ENCODE results near the gene LBX1. TPM values are rescaled to one million over a fixed set of nuclear protein-coding genes. Genes with fewer than 3 reads are reported as not detected.

LBX1 gene
- total RNA-seq, 1 experiment from 2014 or later: 0.15 TPM

DNA sequence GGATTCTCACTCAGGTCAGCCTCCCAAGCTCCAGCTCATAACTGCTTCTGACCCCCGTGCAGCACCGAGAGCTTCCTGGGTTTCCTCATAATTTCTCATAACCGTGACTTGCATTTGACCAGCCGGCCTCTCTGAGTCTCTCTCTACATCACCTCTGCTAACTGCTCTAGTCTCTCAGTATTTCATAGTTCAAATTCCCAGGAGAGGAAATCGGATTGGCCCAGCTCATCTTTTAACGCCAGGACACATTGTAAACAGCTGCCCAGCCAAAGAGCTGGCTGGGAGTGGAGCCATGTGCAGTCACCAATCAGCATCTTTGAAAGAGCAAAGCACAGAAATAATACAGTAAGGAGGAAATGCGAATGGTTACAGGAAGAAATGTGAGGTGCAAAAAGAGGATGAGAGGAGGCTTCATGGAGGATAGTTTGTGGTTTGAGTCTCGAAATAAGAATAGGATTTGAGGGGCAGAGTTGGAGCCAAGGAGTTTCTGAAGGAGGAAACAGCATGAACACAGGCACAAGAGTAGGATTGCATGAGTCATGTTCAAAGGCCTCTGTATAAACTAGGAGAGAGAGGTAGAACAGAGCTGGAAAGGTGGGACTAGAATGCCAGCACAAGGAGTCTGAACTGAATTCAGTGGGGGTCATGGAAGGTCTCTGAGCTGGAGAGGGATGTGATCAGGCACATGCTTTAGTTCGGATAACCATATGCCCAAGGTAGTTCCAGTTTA lies 15.2 kb upstream of the LBX1 start:
- ChIA-PET POLR2A (no interaction called here), CTCF (interaction anchor here (0.6 kb wide), 1 partner anchor 1205 kb away, joined by 10 read pairs; no protein-coding TSS in a partner anchor)
- DNase-seq (ENCODE audit: low read depth, low spot score): no peak
- ATAC-seq: no peak
- Histone ChIP-seq H3K4me3 (ENCODE audit: low read depth in 2 of 2, low read length in 2 of 2) (no peak overlapping the region), H3K27ac (ENCODE audit: low read length) (no peak overlapping the region), H3K36me3 (ENCODE audit: control insufficient read depth, insufficient read depth, low read length) (no peaks in the 10 kb centered on the region), H3K9me3 (ENCODE audit: control insufficient read depth, insufficient read depth, low read depth, low read length) (no peaks in the 10 kb centered on the region), H3K27me3 (ENCODE audit: control insufficient read depth, insufficient read depth, low read length) (peaks cover 12% of the 10 kb centered on the region), H3K4me1 (ENCODE audit: control insufficient read depth, insufficient read depth, low read length) (no peaks in the 10 kb centered on the region)
- TF ChIP-seq, protein P1, sequence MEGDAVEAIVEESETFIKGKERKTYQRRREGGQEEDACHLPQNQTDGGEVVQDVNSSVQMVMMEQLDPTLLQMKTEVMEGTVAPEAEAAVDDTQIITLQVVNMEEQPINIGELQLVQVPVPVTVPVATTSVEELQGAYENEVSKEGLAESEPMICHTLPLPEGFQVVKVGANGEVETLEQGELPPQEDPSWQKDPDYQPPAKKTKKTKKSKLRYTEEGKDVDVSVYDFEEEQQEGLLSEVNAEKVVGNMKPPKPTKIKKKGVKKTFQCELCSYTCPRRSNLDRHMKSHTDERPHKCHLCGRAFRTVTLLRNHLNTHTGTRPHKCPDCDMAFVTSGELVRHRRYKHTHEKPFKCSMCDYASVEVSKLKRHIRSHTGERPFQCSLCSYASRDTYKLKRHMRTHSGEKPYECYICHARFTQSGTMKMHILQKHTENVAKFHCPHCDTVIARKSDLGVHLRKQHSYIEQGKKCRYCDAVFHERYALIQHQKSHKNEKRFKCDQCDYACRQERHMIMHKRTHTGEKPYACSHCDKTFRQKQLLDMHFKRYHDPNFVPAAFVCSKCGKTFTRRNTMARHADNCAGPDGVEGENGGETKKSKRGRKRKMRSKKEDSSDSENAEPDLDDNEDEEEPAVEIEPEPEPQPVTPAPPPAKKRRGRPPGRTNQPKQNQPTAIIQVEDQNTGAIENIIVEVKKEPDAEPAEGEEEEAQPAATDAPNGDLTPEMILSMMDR (IDR thresholded peaks at IDR 0.05): no peak
- no peak for TF ChIP-seq POLR2AphosphoS5 (IDR thresholded peaks at IDR 0.05; ENCODE audit: low read depth, low read length)
- TF ChIP-seq TCF7L2 (IDR thresholded peaks at IDR 0.05; ENCODE audit: low read depth, low read length): no peak
- no peak for TF ChIP-seq SIN3A (IDR thresholded peaks at IDR 0.05; ENCODE audit: borderline replicate concordance, insufficient read depth, low read depth, low read length)
- TF ChIP-seq, protein P2, sequence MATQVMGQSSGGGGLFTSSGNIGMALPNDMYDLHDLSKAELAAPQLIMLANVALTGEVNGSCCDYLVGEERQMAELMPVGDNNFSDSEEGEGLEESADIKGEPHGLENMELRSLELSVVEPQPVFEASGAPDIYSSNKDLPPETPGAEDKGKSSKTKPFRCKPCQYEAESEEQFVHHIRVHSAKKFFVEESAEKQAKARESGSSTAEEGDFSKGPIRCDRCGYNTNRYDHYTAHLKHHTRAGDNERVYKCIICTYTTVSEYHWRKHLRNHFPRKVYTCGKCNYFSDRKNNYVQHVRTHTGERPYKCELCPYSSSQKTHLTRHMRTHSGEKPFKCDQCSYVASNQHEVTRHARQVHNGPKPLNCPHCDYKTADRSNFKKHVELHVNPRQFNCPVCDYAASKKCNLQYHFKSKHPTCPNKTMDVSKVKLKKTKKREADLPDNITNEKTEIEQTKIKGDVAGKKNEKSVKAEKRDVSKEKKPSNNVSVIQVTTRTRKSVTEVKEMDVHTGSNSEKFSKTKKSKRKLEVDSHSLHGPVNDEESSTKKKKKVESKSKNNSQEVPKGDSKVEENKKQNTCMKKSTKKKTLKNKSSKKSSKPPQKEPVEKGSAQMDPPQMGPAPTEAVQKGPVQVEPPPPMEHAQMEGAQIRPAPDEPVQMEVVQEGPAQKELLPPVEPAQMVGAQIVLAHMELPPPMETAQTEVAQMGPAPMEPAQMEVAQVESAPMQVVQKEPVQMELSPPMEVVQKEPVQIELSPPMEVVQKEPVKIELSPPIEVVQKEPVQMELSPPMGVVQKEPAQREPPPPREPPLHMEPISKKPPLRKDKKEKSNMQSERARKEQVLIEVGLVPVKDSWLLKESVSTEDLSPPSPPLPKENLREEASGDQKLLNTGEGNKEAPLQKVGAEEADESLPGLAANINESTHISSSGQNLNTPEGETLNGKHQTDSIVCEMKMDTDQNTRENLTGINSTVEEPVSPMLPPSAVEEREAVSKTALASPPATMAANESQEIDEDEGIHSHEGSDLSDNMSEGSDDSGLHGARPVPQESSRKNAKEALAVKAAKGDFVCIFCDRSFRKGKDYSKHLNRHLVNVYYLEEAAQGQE (IDR thresholded peaks at IDR 0.05; ENCODE audit: insufficient read depth in 1 of 2, low read depth in 2 of 2, low read length in 1 of 2): no peak
- in situ Hi-C loops (cut with HindIII; ENCODE audit: low pct_unique_long_range_greater_than_20kb, low sequenced_read_pairs): no loop called here
- no TSS peak for BruUV-seq (replicated peaks)
- intact Hi-C loops (cut with micrococcal nuclease; ENCODE audit: unreplicated experiment): no loop called here

DNA sequence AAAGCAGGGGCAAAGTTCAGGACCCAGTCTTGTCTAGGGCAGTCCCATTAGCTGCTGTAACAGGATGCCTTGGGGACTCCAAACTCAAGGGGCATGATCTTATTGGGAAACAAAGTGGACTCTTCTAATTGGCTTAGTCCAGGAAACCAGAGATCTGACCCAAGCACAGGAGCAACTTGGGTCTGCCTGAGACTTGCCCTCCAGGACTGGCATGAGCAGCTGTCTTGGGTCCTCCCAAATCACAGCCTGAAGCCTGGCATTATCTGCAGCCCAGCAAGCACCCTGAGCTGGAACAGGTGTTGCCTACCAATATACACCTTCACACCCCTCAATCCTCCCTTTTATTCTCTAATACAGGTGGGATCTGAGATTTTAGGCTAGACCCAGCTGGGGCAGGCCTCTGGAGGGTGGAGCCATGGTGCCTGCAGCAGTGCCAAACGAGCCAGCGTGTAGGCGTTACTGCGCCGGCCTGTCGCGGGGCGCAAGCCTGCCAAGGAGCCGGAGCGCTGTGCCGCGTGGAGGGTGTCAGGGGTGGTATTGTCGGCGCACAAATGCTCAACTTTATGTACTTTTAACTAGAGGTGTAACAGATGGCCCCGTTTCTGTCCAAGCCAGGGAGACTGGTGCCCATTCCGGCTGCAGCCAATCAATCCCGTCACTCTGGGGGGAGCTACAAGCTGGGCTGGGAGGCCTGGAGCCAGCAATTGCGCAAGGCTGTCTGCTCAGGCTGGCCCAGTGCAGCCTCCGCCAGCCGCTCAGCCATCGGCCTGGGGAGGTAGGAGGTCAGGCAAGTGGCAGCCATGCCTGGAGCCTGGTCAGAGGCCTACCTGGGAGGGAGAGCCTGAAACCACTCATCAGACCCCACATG lies 12.8 kb upstream of the LBX1 start:
- Histone ChIP-seq H3K9me3 (ENCODE audit: control insufficient read depth, insufficient read depth, low read depth, low read length) (no peaks in the 10 kb centered on the region), H3K27ac (ENCODE audit: low read length) (no peak overlapping the region), H3K4me1 (ENCODE audit: control insufficient read depth, insufficient read depth, low read length) (no peaks in the 10 kb centered on the region), H3K27me3 (ENCODE audit: control insufficient read depth, insufficient read depth, low read length) (peaks cover 3% of the 10 kb centered on the region), H3K4me3 (ENCODE audit: low read depth in 2 of 2, low read length in 2 of 2) (no peak overlapping the region), H3K36me3 (ENCODE audit: control insufficient read depth, insufficient read depth, low read length) (no peaks in the 10 kb centered on the region)
- in situ Hi-C loops (cut with HindIII; ENCODE audit: low pct_unique_long_range_greater_than_20kb, low sequenced_read_pairs) (no loop called here), intact Hi-C loops (cut with micrococcal nuclease; ENCODE audit: unreplicated experiment) (no loop called here)
- DNase-seq (ENCODE audit: low read depth, low spot score): no peak
- POLR2A ChIA-PET: interaction anchor here (0.6 kb wide), 1 partner anchor 375 kb away, joined by 3 read pairs; no protein-coding TSS in a partner anchor
- CTCF ChIA-PET: interaction anchor here (0.8 kb wide), 1 partner anchor 242 kb away, joined by 5 read pairs; the partner anchor contains the start of gene LZTS2
- no peak for ATAC-seq
- TF ChIP-seq POLR2AphosphoS5 (IDR thresholded peaks at IDR 0.05; ENCODE audit: low read depth, low read length) (no peak), TCF7L2 (IDR thresholded peaks at IDR 0.05; ENCODE audit: low read depth, low read length) (no peak), SIN3A (IDR thresholded peaks at IDR 0.05; ENCODE audit: borderline replicate concordance, insufficient read depth, low read depth, low read length) (no peak)
- TF ChIP-seq, protein P1 (IDR thresholded peaks at IDR 0.05): no peak
- TF ChIP-seq, protein P2 (IDR thresholded peaks at IDR 0.05; ENCODE audit: insufficient read depth in 1 of 2, low read depth in 2 of 2, low read length in 1 of 2): no peak
- BruUV-seq (replicated peaks): no TSS peak
